ENCODE data around the gene CDK2.

DNA sequence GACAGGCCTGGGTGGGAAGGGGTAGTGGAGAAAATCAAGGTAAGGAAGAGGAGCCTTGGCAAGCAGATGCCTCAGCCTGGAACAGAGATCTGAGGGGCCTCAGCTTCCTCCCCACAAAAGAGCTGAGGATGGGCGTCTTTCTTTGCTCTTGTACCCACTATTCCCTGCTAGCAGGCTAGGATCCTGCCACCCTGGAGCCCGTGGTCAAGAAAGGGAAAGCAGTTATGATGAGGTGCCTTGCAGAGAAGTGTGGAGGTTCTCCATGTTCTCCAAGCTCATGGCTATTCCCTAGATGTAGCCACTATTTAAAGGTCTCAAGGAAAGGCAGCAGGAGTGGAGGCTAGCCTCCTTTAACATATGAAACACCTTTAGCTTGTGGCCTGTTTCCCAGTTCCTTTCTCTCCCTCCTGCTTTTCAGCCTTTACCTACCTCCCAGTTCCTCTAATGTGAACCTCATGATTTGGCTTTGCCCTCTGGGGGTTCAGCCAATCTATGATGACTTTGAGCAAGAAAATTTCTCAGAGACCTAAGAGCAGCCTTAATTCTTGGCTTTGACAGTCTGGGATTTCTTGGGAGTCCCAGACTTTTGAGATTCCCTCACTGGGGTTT lies 55.4 kb downstream of the CDK2 start:
- TF ChIP-seq, protein P1, sequence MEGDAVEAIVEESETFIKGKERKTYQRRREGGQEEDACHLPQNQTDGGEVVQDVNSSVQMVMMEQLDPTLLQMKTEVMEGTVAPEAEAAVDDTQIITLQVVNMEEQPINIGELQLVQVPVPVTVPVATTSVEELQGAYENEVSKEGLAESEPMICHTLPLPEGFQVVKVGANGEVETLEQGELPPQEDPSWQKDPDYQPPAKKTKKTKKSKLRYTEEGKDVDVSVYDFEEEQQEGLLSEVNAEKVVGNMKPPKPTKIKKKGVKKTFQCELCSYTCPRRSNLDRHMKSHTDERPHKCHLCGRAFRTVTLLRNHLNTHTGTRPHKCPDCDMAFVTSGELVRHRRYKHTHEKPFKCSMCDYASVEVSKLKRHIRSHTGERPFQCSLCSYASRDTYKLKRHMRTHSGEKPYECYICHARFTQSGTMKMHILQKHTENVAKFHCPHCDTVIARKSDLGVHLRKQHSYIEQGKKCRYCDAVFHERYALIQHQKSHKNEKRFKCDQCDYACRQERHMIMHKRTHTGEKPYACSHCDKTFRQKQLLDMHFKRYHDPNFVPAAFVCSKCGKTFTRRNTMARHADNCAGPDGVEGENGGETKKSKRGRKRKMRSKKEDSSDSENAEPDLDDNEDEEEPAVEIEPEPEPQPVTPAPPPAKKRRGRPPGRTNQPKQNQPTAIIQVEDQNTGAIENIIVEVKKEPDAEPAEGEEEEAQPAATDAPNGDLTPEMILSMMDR (IDR thresholded peaks at IDR 0.05; ENCODE audit: poor library complexity, severe bottlenecking): no peak
- TF ChIP-seq MXI1 (conservative IDR thresholded peaks at IDR 0.05; ENCODE audit: poor library complexity, severe bottlenecking) (no peak), EP300 (conservative IDR thresholded peaks at IDR 0.05; ENCODE audit: poor library complexity, severe bottlenecking) (no peak), TAF1 (IDR thresholded peaks at IDR 0.05; ENCODE audit: low read depth) (no peak), EZH2 (IDR thresholded peaks at IDR 0.05; ENCODE audit: borderline replicate concordance, insufficient read depth, low read length, poor library complexity, severe bottlenecking) (no peak), RAD21 (conservative IDR thresholded peaks at IDR 0.05) (no peak)

Data from neural cell (in vitro differentiated cells).